Measurements from ENCODE around the gene TRPM2.

Gene TRPM2

DNA sequence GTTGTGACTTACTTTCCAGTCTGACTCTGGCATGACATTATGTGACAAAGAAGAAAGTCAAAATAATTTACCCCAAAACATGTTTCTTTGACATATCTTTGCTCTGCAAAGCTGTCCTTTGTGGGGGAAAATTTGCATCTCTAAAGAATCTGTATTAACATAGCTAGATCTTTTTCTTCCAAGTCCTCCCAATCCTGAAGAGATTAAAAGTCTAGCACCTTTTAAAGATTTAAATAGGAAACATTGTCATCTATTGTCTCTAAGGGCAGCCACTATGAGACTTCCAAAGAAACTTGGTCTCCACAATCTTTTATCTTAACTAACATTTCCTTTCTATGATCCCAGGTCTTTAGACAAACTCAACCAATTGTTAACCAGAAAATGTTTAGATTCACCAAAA, 117.9 kb downstream of the TRPM2 start:
- DNase-seq = no peak

DNA sequence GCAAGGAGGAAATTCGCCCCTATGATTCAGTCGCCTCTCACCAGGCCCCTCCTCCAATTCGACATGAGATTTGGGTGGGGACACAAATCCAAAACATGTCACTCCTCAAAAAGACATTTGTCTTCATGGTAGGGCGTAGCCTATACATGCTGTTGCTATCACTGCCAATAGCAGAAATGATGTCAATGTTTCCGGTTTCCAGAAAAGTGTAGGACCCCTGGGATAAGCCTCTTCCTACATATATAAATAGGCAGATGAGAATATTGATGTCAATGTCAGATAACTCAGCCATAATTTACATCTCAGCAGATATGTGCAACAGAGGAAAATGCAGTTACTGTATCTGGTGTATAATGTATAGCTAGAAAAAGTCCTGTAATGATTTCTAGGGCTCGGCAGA, 118.6 kb downstream of the TRPM2 start:
- DNase-seq = no peak

DNA sequence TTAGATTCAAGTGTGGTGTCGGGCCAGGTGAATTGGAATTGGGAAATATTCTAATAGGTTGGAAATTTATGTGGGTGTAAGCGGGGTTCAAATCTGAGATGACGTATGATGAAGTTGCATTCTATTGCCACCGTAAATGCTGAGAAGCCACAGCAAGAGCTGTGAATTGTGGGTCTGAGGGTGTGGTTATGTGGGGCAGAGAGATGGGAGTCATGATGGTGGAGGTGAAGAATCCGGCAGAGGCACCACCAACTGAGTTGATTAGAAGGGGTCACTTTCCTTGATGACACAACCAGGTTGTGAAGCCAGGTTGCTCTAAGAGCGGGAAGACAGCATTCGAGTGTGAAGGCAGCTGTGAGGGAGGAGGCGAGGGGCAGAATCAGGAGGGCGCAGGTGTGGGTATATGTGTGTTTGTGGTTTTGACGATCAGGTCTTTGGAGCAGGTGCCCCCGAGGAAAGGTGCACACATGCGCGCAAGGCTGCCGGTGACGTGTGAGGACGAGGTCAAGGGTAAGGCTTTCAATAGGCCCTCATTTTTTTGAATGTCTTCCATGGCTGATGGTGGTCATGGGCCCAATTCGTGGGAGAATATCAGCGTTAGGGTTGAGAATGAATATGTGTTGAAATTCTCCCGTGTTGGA, 120.6 kb downstream of the TRPM2 start:
- DNase-seq = no peak

DNA sequence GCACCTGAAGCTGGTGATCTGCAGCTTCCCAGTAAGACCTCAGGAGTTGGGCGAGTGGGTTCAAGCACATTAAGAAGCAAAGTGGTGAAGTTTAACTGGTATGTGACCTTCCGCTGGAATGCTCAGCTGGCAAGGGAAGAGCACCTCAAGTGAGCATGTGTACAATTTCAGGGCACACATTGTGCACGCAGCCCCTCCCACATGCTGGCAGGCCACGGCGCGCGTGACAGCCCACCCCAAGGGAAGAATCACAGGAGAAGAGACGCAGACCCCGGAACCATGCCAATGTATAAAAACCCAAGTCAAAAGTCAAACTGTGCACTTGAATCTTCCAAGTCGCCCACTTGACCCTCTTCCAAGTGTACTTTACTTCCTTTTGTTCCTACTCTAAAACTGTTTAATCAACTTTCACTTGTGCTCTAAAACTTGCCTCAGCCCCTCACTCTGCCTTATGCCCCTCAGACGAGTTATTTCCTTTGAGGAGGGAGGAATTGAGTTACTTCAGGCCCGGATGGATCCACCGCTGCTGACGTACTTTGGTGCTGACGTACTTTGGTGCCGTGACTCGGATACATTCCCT, 121.9 kb downstream of the TRPM2 start:
- DNase-seq = no peak

DNA sequence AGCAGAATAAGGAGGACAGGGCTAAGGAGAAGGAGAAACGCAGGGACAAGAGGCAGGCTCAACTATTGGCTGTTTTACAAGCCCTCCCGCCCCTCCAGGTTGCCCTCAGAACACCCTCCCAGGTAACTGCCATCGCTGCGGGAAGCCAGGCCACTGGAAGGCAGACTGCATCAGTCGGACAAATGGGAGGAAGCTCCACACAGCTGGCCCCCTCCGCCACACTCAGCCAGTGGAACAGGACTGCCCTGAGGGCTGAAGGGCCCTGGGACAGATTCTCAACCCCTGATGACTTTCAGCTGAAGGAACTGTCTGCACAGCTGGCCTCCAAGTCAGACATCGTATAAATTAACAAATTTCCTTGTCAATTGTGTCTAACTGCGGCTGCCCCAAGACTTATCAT, 123.7 kb downstream of the TRPM2 start:
- no peak for DNase-seq

DNA sequence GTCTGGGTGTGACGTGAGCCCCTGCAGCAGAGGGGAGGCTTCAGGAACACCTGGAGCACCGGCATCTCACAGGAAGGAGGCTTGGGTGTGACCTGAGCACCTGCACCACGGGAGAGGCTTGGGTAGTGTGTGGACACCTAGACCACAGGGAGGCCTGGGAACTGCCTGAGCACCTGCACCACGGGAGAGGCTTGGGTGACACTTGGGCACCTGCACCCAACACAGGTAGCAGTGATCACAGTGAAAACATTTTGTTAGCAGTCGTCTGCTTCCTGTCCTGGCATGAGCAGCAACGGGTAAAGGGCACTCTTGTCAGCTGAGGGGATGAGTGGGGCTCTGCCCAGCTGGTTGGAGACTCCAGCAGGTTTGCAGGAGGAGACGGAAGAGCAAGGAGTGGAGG, 124.3 kb downstream of the TRPM2 start:
- DNase-seq = no peak

DNA sequence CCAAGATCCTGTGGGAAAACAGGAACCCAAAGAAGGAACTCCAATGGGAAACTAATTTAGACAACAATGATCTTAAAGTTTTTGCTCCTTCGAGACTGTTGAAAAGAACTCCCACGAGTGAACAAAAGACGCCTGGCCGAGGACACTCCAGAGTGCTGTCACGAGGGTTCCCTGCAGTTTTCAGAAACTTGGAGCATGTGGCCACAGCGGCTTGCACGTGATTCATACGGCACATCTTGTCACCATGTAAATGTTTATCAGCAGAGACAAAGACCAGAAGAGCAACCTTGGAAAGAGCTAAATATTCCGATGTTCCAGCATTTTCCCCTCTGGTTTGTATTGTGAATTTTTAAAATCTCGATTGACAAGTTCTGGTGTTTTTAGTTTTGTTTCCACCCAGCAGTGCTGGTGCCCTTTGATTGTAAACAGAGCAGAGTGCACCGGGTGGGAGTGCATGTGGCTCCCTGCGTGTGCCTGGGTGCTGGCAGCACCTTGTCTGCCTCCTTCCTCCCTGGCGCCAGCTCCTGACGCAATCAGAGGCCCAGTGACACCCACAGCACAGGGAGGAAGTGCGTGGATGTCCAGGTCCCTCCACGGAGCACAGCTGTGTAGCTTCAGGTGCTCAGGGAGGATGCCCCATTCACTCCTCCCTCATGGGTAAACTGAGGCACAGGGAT, 124.8 kb downstream of the TRPM2 start:
- no peak for DNase-seq

DNA sequence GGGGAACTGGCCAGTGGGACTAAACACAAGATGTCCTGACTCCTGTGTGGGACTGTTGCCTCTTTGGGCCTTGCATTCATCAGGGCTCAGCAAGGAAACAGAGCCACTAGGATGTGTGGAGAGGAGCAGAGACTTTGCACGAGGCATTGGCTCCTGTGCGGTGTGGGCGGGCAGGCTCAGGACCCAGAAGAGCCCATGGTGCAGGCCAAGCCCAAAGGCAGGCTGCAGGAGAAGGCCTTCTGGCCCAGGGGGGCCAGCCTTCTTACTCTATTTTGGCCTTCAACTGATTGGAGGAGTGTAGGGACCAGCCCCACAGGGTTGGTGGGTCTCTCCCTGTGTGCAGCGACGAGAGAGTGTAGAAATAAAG, 125.4 kb downstream of the TRPM2 start:
- DNase-seq = no peak

DNA sequence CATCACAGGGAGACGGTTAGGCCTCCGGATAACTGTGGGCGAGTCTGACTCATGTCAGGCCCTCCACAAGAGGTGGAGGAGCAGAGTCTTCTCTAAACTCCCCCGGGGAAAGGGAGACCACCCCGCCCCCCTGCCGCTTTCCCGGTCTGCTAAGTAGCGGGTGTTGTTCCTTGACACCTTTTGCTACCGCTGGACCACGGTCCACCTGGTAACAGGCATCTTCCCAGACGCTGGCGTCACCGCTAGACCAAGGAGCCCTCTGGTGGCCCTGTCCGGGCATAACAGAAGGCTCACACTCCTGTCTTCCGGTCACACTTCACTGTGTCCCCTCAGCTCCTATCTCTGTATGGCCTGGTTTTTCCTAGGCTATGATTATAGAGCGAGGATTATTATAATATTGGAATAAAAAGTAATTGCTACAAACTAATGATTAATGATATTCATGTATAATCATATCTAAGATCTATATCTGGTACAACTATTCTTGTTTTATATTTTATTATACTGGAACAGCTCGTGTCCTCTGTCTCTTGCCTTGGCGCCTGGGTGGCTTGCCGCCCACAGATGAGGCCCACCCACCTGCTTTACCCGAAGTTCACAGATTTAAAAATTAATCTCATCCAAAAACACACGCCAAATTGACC, 126.3 kb downstream of the TRPM2 start:
- DNase-seq = peak; percentile 42

DNA sequence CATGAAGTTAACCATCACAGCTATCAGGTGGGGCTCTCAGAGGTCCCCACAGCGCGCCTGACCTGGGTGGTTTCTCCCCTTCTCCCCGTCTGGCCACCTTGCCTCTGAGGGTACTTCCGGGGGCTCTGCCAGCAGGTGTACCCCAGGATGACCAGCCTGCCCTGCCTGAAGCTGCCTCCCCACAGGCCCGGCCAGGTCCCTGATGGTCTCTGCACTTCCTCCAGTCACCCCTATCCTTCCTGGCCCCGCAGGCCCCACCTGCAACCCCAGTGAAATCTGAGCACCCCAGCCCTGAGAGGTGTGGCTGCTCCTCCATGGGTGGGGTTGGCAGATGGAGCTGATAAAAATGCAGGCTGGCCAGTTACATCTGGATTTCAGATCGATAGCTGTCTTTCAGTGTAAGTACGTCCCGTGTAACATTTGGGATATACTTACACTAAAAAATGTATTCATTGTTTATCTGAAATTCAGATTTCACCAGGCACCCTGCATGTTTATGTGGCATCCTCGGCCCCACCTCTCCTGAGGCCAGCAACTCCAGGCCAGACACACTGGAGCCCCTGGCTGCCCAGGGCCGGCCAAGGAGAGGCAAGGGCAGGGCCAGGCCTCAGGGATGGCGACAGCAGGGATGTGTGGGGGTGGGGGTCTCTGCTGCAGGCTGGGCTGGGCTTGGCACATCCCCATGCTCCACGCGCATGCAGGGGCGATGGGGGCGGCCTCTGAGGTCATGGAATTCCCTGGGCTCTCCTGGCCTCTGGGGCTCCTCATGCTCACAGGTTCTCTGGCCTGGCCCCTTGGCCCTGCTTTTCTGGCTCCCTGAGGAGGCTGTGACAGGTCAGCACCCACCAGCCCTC, 127.0 kb downstream of the TRPM2 start:
- DNase-seq = no peak

DNA sequence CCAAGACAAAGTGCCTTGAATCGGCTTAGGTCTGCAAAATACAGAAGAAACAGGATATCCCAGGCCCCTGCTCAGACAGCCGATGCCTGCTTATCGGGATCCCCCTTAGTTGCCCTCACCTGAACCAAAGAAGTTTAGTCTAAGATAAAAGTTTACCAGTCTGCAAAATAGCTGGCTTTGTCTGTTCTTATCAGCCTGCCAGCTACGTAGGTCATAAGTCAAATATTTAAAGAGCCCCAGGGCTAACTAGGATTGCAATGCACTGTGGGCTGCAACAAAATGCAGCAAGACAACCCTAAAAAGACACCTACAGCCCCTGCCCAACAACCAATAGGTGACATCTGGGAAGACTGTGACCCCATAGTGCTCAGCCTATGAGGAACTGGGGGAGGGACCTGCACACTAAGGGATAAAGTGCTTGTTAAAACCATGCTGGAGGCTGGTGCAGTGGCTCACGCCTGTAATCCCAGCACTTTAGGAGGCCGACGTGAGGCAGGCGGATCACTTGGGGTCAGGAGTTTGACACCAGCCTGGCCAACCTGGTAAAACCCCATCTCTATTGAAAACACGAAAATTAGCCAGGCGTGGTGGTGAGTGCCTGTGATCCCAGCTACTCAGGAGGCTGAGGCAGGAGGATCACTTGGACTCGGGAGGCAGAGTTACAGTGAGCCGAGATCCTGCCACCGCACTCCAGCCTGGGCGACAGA, 129.3 kb downstream of the TRPM2 start:
- DNase-seq = no peak

DNA sequence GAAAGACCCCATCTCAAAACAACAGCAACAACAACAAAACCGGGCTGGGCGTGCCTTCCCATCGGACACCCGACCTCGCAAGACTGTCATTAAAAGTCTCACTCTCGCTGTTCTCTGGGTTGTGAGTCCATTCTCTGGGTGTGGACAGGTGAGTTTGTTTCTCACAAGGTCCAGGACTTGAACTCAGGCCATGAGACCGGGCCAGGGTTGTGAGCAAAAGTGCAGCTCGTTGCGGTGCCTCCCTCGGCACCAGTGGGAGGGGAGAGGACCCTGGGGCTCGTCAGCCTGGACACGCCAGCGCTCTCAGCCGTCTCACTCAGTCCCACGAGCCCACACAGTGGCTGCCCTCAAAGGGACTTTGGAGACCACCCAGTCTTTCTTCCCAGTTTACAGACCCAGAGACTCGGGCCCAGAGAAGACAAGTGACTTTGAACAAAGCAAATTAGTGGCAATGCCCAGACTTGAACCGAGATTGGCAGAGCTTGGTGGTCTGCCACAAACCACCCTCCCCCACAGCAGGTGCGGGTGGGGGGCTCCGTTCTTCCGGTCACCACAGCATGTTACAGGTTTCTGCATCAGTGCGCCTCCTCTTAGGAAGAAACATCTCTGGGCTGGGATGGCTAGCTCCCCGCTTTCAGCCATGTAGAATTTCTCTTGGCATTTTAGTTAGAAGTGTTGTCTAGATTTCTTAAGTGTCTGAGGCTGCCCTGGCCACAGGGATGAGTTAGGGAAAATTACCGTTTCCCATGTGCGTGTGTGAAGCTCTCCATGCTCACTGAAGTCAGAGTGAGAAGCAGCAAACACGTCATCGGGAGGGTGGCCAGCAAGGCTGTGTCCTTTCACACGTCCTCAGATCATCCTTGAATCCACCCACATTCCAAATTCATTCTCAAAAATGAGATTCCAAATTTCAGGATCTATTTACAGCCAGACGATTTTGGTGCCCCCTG, 130.1 kb downstream of the TRPM2 start:
- no peak for DNase-seq

DNA sequence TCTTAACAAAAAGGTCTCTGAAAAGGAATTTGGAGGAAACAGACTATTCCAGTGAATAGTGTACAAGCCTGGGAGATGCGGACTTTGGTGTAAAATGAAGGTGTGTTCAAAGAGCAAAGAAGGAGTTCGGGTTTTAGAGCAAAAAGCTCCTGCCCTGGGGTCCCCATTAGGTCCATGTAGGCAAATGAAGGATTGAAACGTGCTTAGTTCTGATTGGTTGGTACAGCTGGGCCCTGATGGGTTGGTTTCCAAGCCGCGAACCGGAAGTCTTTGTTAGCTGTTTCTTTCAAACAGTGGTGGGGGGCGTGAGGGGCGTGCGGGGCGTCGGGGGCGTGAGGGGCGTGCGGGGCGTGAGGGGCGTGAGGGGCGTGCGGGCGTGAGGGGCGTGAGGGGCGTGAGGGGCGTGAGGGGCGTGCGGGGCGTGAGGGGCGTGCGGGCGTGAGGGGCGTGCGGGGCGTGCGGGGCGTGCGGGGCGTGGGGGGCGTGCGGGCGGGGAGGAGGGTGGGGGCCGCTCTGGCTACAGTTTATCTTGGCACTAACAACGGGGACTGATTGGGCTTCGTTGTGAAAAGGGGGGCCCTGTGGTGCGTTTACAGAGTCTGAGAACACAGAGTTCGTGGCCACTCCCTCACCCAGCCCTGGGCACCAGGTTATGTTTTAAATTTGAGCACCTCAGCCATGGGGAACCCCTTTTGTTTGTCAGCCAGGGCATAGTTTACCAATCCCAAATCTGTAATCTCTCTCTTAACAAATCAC, 131.3 kb downstream of the TRPM2 start:
- no peak for DNase-seq

DNA sequence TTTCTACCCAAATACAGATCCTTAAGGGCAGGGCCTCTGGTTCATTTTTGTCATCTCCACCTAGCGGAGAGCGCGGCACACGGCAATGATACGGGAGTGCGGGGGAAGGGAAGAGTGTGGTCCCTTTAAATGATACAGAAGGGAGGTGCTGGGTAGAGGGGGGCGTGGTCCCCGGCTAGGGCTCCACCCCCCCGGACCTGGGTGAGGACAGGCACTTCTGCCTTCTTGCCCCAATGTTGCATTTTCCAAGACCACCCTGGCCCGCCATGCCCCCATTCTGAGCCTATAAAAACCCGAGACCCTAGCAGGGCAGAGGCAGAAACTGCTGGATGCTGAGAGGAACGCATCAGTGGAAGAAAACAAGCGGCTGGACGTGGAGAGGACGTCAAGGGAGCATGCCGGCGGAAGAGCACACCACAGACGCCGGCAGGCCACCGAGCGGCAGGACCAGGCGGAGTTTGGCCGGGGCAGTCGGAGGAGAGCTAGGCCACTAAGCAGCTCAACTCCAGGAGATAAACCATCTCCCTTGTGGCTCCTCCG, 131.9 kb downstream of the TRPM2 start:
- DNase-seq = peak; percentile 14

DNA sequence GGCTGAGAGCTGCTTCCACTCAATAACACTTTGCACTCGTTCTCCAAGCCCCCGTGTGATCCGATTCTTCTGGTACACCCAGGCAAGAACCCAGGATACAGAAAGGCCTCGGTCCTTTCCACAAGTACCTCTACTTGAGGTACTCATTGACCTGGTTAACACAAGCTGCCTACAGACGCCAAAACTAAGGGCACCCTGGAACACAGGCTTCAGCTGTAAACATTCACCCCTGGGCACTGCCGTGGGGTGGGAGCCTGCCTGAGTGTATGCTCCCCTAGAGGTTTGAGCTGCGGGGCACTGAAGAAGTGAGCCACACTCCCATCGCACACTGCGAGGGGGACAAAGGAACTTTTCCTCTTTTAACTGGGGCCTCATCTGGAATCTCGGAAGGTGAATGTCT, 132.4 kb downstream of the TRPM2 start:
- DNase-seq = no peak

DNA sequence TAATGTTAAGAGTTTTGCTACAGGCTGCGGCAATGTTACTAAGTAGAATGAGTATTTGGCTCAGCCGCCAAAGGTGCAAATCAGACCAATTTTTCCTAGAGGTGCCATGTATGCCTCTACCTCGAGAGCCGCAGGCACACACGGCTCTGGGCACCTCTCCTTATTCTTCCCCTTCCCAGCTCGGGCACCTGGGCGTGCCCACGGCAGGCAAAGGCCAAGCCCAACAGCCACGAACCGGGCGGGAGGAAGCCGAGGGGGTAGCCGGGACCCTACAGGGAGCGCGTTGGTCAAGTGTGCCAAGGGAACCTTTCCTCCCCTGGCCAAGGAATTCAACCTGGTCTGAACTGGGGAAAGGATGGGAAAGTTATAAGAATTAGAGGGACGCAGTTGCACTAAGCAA, 132.9 kb downstream of the TRPM2 start:
- DNase-seq = no peak

DNA sequence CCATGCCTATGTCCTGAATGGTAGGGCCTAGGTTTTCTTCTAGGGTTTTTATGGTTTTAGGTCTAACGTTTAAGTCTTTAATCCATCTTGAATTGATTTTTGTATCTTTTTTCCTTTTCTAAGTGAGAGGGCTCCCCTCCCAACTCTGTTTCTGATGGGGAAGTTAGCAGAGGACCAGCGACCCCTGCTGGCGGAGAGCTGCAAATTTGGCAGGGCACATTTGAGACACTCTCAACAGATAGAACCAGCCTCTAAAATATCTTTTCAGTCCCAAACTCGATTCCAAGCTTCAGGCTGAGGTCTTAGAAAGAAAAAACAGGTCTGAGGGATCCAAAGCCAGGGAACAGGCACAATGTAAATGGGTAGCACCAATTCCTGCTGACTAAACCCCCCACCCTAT, 134.4 kb downstream of the TRPM2 start:
- DNase-seq = peak; percentile 49

DNA sequence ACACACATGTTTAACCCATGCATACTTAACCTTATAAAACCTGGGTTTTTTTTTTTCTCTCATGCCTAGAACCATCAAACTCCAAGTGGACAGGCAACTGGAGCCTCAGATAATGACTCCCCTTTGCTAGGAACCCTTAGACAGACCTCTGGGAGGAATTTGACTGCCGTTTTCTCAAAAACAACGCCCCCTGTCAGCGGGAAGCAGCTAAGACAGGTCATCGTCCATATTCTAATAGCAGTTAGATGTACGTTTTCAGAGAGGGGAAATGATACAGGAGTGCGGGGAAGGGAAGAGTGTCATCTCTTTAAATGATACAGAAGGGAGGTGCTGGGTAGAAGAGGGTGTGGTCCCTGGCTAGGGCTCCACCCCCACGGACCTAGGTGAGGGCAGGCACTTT, 136.5 kb downstream of the TRPM2 start:
- DNase-seq = no peak

DNA sequence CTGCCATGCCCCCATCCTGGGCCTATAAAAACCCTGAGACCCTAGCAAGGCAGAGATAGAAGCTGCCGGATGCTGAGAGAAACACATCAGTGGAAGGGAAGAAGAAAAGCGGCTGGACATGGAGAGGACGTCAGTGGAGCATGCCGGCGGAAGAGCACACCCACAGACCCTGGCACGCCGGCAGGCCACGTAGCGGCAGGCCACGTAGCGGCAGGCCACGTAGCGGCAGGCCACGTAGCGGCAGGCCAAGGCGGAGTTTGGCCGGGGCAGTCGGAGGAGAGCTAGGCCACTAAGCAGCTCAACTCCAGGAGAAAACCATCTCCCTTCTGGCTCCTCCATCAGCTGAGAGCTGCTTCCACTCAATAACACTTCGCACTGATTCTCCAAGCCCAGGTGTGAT, 137.0 kb downstream of the TRPM2 start:
- DNase-seq = no peak

DNA sequence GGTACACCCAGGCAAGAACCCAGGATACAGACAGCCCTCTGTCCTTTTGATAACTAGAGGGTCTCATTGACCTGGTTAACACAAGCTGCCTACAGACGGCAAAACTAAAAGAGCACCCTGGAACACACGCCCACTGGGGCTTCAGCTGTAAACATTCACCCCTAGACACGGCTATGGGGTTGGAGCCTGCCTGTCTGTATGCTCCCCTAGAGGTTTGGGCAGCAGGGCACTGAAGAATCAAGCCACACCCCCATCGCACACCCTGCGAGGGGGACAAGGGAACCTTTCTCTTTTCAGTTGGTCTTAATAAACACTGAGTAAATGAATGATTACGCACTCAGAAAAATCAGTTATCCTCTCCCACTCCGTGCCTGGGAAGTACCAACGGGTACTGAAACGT, 137.4 kb downstream of the TRPM2 start:
- no peak for DNase-seq

Measured in activated naive CD4-positive, alpha-beta T cell treated with Interleukin-2 at 50 U/mL for 16 hours (primary cell).